ENCODE results near the gene RIPOR1. TPM values are rescaled to one million over a fixed set of nuclear protein-coding genes. Genes with fewer than 3 reads are reported as not detected.

RIPOR1 gene
- total RNA-seq, 1 experiment from 2014 or later = 59.0 TPM

GRCh38 chr16:67489401-67490083 is 39.1 kb upstream of the RIPOR1 start:
- TF ChIP-seq CTCF (IDR thresholded peaks at IDR 0.05; ENCODE audit: unreplicated experiment) = no peak
- DNase-seq = no peak
- Mint-ChIP-seq H3K36me3 (ENCODE audit: insufficient read depth, unreplicated experiment) (no peaks in the 10 kb centered on the region), H3K9me3 (ENCODE audit: low read depth, unreplicated experiment) (no peaks in the 10 kb centered on the region), H3K4me3 (ENCODE audit: low read depth, unreplicated experiment) (no peak overlapping the region), H3K4me1 (ENCODE audit: low read depth, unreplicated experiment) (no peaks in the 10 kb centered on the region), H3K27me3 (ENCODE audit: unreplicated experiment) (no peaks in the 10 kb centered on the region), H3K27ac (ENCODE audit: unreplicated experiment) (no peak overlapping the region)
- CTCF ChIA-PET = interaction anchor here (0.6 to 0.9 kb wide), 5 partner anchors 24 to 176 kb away, joined by 3 to 4 read pairs (median 3); no protein-coding TSS in a partner anchor
- intact Hi-C loops (cut with micrococcal nuclease; ENCODE audit: unreplicated experiment) = no loop called here
- no TSS peak for BruUV-seq (replicated peaks)

- Mint-ChIP-seq H3K4me1 (ENCODE audit: low read depth, unreplicated experiment) (no peaks in the 10 kb centered on the region), H3K27ac (ENCODE audit: unreplicated experiment) (no peak overlapping the region), H3K9me3 (ENCODE audit: low read depth, unreplicated experiment) (no peaks in the 10 kb centered on the region), H3K4me3 (ENCODE audit: low read depth, unreplicated experiment) (no peak overlapping the region), H3K36me3 (ENCODE audit: insufficient read depth, unreplicated experiment) (no peaks in the 10 kb centered on the region), H3K27me3 (ENCODE audit: unreplicated experiment) (no peaks in the 10 kb centered on the region)
- CTCF ChIA-PET = interaction anchor here (0.5 to 0.7 kb wide), 4 partner anchors 53 to 332 kb away, joined by 3 read pairs; no protein-coding TSS in a partner anchor
- no peak for DNase-seq
- intact Hi-C loops (cut with micrococcal nuclease; ENCODE audit: unreplicated experiment) = no loop called here
- no peak for TF ChIP-seq CTCF (IDR thresholded peaks at IDR 0.05; ENCODE audit: unreplicated experiment)
- no TSS peak for BruUV-seq (replicated peaks)
Measured at GRCh38 chr16:67490335-67491096, 38.1 kb upstream of the RIPOR1 start.

GRCh38 chr16:67499106-67499505 is 29.5 kb upstream of the RIPOR1 start:
- TF ChIP-seq CTCF (IDR thresholded peaks at IDR 0.05; ENCODE audit: unreplicated experiment) = no peak
- Mint-ChIP-seq H3K9me3 (ENCODE audit: low read depth, unreplicated experiment) (no peaks in the 10 kb centered on the region), H3K4me3 (ENCODE audit: low read depth, unreplicated experiment) (no peak overlapping the region), H3K27me3 (ENCODE audit: unreplicated experiment) (no peaks in the 10 kb centered on the region), H3K27ac (ENCODE audit: unreplicated experiment) (no peak overlapping the region), H3K36me3 (ENCODE audit: insufficient read depth, unreplicated experiment) (no peaks in the 10 kb centered on the region), H3K4me1 (ENCODE audit: low read depth, unreplicated experiment) (no peaks in the 10 kb centered on the region)
- intact Hi-C loops (cut with micrococcal nuclease; ENCODE audit: unreplicated experiment) = no loop called here
- DNase-seq = no peak
- CTCF ChIA-PET = interaction anchor here (0.6 kb wide), 1 partner anchor 33 kb away, joined by 3 read pairs; no protein-coding TSS in a partner anchor
- no TSS peak for BruUV-seq (replicated peaks)

- CTCF ChIA-PET = interaction anchor here (0.6 kb wide), 1 partner anchor 74 kb away, joined by 3 read pairs; no protein-coding TSS in a partner anchor
- Mint-ChIP-seq H3K27me3 (ENCODE audit: unreplicated experiment) (no peaks in the 10 kb centered on the region), H3K9me3 (ENCODE audit: low read depth, unreplicated experiment) (no peaks in the 10 kb centered on the region), H3K36me3 (ENCODE audit: insufficient read depth, unreplicated experiment) (no peaks in the 10 kb centered on the region), H3K4me1 (ENCODE audit: low read depth, unreplicated experiment) (no peaks in the 10 kb centered on the region), H3K27ac (ENCODE audit: unreplicated experiment) (no peak overlapping the region), H3K4me3 (ENCODE audit: low read depth, unreplicated experiment) (no peak overlapping the region)
- no peak for TF ChIP-seq CTCF (IDR thresholded peaks at IDR 0.05; ENCODE audit: unreplicated experiment)
- no peak for DNase-seq
- intact Hi-C loops (cut with micrococcal nuclease; ENCODE audit: unreplicated experiment) = no loop called here
- BruUV-seq (replicated peaks) = no TSS peak
Measured at GRCh38 chr16:67504031-67505021, 24.3 kb upstream of the RIPOR1 start.

Measured in Calu3 (cell line).